Activated gamma-delta T cell (primary cell): ENCODE data around the gene ISYNA1.

ENCODE experiments used
- DNase-seq: peaks from one replicate; lab custom pipeline; 2025; lab: John Stamatoyannopoulos, UW
- total RNA-seq, 2 donors: gene quantifications; one replicate each; lab custom pipeline; 2026; lab: John Stamatoyannopoulos, UW

ISYNA1 gene
- total RNA-seq, result 18.8 to 32.5 reads per million in 2 donors

DNA sequence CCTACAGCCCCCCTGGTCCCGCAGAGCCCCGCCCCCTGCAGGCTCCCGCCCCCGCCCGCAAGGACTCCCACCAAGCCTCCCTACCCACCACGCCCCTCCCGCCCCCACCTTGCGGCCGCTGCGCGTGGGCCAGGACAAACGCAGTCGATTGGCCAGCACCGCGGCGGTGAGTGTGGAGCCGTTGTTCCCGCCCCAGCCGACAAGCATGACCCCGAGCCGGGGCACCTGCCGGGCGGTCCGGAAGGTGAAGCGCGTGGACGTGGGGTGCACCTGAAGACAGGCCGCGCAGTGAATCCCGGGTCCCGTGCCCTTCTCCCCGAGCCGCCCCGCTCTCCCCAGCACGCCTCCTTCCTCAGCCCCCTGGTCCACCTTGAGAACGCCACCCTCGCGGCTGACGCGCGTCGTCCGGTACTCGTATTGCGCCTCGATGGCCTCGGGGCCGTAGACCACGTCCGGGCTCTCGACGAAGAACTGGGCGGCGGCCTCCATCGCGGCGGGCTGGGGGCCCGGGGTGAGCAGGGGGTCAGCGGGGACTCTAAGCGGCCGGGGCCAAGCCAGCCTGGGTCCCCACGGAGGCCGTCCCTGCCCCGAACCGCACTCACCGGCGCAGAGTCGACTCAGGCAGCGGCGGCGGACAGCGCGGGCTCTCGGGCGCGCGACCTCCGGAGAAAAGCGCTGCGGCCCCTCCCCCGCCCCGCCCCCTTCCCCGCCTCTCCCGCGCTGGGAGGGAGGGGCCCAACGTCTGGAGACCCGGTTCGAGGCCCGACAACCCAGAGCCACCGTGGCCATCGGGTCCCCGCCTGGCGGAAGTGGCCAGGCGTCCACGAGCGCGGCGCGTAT lies at the start of gene ISYNA1:
TSS of gene ISYNA1 (minus strand) at position 643 of the 840 bp plus-strand sequence. CDS start at position 489, 154 bp downstream.
- DNase-seq, result peak; percentile 58

DNA sequence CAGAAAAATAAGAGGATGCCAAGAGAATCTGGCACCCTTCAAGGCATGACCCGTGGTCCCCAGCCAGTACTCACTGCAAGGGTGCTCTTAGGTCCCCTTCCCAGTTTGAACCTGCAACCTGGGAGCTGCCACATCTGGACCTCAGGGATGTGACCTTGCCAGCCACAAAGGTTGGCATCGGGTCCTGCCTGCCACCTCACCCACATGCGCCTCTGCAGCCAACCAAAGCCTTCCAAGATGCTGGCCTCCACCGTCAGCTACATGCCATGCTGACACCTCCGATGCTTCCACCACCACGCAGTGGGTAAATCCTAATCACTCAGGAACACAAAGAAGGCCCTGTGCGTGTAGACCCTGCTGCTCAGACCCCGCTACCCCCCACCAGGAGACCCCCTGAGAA lies 48.8 kb upstream of the ISYNA1 start:
- no peak for DNase-seq

DNA sequence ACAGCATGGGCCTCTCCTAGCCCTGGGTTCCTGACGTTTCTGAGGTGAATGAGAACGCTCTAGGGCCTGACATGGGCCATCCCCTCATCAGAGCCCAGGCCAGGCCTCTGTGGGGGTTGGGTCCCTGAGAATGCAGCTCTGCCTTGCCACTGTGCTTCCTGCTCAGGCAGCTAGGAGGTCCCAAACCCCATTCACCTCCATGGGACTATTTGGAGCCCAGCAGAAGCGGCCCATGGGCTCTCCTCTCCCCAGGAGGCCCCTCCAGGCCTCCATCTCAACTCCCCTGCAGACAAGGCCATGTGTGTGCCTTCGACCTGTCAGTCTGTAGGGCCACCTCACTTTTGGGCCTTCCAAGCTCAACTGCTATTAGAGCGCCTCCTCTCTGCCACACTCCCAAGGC lies 47.1 kb upstream of the ISYNA1 start:
- no peak for DNase-seq

DNA sequence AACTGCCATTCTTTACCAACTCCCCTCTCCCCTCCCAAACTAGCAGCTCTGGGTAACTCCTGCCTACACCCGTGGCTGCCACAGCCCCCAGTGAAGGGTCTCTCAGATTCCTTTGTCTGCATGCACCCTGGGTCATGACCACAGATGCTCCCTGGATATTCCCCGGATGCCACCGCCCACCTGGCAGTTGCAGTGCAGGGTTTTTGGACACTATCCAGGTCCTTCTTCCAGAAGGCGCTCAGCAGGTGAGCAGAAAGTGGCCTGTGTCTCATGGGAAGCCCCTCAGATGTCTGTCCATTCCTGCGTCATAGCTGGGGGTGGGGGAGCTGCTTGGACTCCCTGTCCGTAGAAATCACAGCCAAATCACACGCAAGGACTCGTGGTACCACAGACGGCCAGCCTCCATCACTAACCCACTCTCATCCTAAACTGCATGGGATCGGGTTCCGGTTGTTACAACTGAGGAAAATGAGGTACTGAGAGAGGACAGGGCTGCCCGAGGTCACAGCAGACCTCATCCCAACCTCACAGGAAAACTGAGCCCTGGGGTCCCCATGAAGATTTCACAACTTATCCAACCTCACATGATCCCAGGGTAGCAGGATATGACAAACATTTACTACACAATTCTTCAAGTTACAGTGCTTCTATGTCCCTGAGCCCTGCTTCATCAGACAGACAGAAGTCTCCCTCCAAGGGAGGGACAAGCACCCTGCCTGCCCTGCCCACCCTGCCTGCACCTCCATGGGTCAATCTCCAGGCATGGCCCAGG lies 45.4 kb upstream of the ISYNA1 start:
- no peak for DNase-seq

- no peak for DNase-seq
Observed at GRCh38 chr19:18481505-18482222, 43.7 kb upstream of the ISYNA1 start.

DNA sequence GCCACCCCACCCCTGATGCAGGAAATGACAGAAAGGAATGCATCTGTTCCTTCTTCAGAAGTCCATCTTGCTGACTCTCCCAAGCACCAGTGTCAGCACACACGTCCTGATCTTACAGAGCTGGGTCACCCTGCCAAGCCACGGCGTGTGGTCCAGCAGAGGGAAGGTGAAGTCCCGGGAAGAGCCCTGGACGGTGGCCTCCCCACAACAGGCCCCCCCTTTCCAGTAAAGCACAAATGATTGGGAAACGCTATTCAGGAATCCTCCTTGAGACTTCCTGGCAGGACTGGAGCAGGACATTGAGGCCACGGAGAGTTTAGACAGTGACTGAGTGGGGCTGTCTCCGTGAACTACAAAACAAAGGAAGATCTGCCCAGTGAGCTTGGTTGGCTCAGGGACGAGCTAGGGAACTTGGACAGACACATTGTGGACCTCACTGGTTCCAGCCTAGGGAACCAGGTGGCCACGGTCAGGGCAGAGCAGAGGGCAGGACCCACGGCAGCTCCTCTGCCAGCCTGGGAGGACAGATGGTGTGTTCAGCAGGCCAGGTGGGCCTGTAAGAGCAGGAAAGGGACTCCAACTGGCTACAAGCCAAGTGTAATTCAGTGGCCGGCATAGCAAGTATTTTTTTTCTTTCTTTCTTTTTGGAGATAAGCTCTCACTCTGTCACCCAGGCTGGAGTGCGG lies 42.2 kb upstream of the ISYNA1 start:
- DNase-seq, result no peak

DNA sequence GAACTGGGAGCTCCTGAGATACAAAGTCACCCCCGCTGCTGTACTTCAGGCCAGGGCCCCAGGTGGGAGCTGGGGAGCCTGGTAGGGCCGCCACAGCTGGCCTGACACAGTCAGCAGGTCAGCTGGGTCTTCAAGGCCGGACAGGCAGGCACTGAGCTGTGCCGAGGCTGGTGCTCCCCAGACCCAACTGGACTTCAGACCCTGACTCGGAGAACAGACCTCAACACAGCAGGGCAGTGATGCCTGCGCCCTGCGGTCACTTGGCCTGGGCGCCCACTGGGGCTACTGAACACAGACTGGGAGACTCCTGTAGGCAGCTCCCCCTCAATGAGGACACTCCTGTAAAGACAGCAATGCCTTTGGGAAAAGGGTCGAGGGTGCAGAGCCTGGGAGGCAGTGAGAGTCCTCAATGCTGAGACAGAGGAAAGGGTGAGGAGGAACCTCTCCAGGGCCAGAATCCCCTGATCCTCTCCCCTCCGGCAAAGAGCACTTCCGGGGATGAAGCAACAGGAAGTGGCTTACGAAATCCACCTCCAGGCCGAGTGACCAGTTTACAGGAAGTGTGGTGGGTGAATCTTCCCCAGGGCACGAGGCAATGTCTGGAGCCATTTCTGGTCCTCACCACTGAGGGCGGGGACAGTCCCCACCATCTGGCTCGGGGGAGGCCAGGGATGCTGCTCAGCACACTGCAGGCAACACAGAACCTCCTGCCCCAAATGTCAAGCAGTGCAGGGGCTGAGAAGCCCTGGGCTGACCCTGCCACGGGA lies 40.8 kb upstream of the ISYNA1 start:
- DNase-seq, result no peak

DNA sequence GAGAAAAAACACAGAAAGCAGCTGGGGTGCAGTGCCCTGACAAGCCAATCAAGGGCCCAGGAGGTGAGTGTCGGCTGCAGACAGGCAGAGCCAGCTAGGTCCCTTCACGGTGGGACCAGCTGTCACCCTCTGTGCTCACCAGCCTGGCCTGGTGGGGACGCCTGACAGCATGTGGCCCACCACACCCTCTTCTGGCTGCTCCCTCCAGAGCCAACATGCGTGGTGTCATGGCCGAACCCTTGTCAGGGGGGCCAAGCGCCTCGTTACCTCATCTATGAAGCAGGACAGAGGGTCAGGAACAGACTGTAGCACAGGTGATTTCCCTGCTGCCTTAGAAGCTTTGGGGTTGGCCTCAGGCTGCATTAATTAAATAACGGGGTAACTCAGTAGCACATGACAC lies 40.0 kb upstream of the ISYNA1 start:
- no peak for DNase-seq

DNA sequence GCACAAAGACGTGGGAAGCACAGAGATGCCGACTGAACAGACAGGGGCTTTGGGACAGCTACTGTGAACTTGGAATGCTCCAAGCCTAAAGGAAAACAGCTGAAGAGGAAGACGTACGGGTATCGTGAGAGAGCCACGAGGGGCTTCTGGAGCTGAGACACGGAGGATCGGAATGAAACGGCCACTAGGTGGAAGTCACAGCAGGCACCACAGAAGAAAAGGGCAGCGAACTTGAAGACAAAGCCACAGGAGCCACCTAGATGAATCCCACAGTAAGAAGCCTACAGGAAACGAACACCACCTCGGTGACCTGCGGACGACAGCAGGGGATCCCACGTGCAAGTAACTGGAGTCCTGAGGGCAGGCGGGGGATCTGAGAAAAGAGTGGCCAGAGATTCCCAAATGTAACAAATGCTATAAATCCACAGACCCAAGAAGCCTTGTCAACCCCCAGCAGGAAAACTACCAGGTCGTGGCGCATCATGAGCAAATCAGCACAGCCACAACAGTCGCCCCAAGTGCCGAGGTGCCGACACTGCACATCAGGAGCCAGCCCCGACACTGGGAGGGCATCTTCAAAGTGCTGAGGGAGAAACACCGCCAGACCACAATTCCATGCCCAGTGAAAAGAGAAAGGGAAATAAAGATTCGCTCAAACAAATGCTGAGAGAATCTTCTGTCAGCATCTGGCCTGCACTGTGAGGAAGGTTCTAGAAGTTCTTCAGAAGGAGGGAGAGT lies 39.3 kb upstream of the ISYNA1 start:
- DNase-seq, result no peak

GRCh38 chr19:18476507-18477041 lies 38.6 kb upstream of the ISYNA1 start:
- no peak for DNase-seq

- DNase-seq, result no peak
Observed at GRCh38 chr19:18475762-18476331, 37.9 kb upstream of the ISYNA1 start.

DNA sequence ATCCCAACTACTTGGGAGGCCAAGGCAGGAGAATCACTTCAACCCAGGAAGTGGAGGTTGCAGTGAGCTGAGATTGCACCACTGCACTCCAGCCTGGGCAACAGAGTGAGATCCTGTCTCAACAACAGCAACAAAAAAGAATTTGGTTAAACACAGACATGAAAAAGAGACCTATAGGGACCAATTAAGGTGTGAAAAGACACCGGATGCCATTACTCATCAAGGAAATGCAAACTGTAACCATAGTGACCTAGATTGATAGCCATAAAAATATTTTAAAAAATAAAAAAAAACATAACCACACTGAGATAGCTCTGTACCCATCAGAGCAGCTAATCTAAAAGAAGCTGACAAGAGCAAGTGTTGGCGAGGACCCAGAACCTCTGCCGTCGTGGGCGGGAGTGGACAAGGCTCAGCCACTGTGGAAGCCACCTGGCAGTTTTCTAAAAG lies 37.1 kb upstream of the ISYNA1 start:
- no peak for DNase-seq

DNA sequence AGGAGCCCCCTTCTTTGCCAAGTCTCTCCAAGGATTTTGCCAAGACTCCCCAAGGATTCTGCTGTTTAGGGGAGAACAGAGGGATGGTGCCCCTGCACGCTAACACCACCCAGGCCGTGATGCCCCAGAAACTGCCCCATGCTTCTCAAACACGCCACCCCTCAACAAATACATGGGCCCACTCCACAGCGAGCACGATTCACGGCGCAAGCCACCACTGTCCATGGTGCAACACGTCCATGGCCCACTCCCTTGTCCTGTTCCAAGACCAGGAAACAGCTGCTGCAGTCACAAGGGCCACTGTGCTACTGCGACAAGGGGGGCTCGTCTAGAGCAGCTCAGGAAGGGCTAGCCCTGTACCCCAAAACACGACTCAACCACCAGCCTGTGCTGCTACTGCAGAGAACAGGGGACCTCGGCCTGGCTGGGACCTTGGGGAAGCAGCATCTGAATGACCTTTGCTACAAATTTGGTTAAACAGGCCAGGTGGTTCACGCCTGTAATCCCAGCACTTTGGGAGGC lies 36.5 kb upstream of the ISYNA1 start:
- no peak for DNase-seq

GRCh38 chr19:18473706-18474087 lies 35.8 kb upstream of the ISYNA1 start:
- no peak for DNase-seq

DNA sequence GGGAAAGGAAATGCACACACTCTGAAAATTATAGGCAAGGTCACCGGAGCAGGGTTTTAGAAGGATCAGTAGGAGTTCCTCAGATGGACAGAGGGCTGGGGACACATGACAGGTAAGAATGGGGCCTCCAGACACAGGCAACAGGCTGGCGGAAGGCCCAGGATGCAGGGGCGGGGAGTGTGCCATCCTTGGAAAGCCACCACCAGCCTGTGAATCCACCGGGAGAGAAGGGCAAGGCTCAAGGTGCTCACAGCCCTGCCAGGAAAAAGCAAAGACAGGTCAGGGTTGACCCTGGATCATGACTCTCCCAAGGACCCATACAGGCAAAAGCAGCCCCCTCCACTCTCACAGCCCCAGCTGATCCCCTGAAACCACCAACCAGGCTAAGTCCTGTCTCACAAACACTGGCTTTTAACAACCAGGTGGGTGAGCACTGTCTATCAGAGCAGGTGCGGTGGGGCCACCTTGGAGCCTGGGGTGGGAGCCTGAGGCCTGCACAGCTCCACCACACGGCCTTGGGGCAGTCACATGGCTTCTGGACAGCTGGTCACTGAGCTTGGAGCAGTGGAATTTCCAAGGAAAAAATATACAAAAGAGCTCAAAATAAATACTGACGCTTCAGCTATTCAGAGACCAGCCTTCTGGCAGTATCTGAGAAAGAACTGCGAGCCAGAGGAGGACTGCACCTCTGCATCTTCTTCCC lies 35.2 kb upstream of the ISYNA1 start:
- no peak for DNase-seq

GRCh38 chr19:18470787-18471186 lies 32.9 kb upstream of the ISYNA1 start:
- DNase-seq, result no peak

GRCh38 chr19:18469069-18469846 lies 31.3 kb upstream of the ISYNA1 start:
- no peak for DNase-seq

- DNase-seq, result no peak
Observed at GRCh38 chr19:18468517-18468916, 30.6 kb upstream of the ISYNA1 start.
